ENCODE measurements around the gene AGAP1. TPM values are rescaled to one million over a fixed set of nuclear protein-coding genes. Genes with fewer than 3 reads are reported as not detected.

The AGAP1 gene
- total RNA-seq, 1 experiment from 2014 or later: 25.8 TPM

DNA sequence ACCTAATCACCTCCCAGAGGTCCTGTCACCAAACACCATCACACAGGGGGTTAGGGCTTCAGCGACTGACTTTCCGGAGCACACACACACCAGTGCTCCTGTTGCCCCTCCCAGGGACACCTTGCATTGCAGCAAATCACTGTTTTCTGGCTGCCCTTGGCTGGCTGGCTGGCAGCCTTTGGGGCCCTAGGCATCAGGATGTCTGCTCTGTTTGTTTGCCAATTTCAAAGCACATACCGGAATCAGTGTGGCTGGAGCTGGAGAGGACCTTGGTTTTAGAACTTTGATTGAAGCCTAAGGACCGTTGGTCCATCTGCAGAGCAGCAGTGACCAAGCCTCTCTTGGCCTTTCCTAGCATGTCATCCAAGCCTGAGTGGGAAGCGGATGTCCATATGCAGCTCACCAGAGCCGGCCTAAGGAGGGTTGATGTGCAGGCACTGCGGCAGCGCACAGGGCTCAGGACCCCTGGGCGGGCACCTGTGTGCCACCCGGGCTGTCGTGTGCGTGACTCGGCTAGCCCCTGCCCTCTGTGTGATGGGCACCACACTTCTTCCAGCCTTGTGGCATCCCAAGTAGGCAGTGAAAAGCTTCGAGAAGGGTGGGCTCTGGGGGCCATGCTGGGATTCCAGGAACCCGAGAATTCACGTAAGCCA lies 612.2 kb downstream of the AGAP1 start:
- Histone ChIP-seq H3K4ac (ENCODE audit: low read depth, low read length) (no peak overlapping the region), H2BK12ac (ENCODE audit: insufficient read length, low read depth, low read length) (no peak overlapping the region), H3K23ac (ENCODE audit: insufficient read length, low read depth, low read length) (no peak overlapping the region), H4K8ac (replicated peaks; ENCODE audit: insufficient read length, low read depth, low read length) (no peak overlapping the region), H2AK5ac (ENCODE audit: insufficient read length, low read length) (no peak overlapping the region), H3K9ac (ENCODE audit: extremely low read depth, insufficient read length, low read length) (no peak overlapping the region), H3K79me1 (ENCODE audit: insufficient read depth, low read depth, low read length, poor library complexity, severe bottlenecking) (no peaks in the 10 kb centered on the region), H3K56ac (ENCODE audit: insufficient read length, low read depth, low read length) (no peak overlapping the region), H2BK20ac (ENCODE audit: low read depth, low read length, poor library complexity, severe bottlenecking) (no peak overlapping the region), H4K20me1 (ENCODE audit: control insufficient read depth, insufficient read depth, insufficient read length) (no peaks in the 10 kb centered on the region), H3K4me1 (ENCODE audit: insufficient read depth, low read length) (peaks cover 6% of the 10 kb centered on the region; the same call in 1 of the 2 replicates), H2AFZ (ENCODE audit: low read length) (no peak overlapping the region), H3K23me2 (ENCODE audit: insufficient read length, low read depth, low read length, poor library complexity, severe bottlenecking) (no peaks in the 10 kb centered on the region), H3K79me2 (ENCODE audit: insufficient read depth, low read length) (no peaks in the 10 kb centered on the region), H2BK15ac (ENCODE audit: low read depth, low read length) (no peak overlapping the region), H3K14ac (ENCODE audit: insufficient read depth, low read length) (no peak overlapping the region), H3K27me3 (ENCODE audit: insufficient read depth, low read length) (no peaks in the 10 kb centered on the region), H3K4me2 (ENCODE audit: insufficient read depth, insufficient read length, low read length) (no peak overlapping the region), H3K27ac (ENCODE audit: insufficient read length, low read depth, low read length) (no peak overlapping the region), H2BK5ac (ENCODE audit: insufficient read length, low read length) (no peak overlapping the region), H3T11ph (ENCODE audit: low read length) (no peak overlapping the region), H3K9me3 (ENCODE audit: control insufficient read depth, low read depth, low read length) (no peaks in the 10 kb centered on the region), H3K18ac (ENCODE audit: insufficient read length, low read depth, low read length) (no peak overlapping the region), H2BK120ac (ENCODE audit: low read depth, low read length, poor library complexity, severe bottlenecking) (no peak overlapping the region), H4K91ac (ENCODE audit: insufficient read length, low read depth, low read length) (no peak overlapping the region), H4K5ac (ENCODE audit: insufficient read length, low read depth, low read length) (no peak overlapping the region)
- no peak overlapping the region; a peak in 1 of 7 replicates for H3K27ac Mint-ChIP-seq
- peak overlapping the region in 1 of 2 experiments; percentile 23; a peak in 1 of 5 replicates for H3K4me3 Mint-ChIP-seq
- WGBS (ENCODE audit: extremely low coverage, insufficient read length, low lambda C conversion rate): no CpG with 5 or more reads among the region's 16 CpGs
- peaks cover 6% of the 10 kb centered on the region for H3K27me3 Mint-ChIP-seq (ENCODE audit: low read depth)
- no peaks in the 10 kb centered on the region for H3K9me3 Mint-ChIP-seq
- TF ChIP-seq, protein P1, sequence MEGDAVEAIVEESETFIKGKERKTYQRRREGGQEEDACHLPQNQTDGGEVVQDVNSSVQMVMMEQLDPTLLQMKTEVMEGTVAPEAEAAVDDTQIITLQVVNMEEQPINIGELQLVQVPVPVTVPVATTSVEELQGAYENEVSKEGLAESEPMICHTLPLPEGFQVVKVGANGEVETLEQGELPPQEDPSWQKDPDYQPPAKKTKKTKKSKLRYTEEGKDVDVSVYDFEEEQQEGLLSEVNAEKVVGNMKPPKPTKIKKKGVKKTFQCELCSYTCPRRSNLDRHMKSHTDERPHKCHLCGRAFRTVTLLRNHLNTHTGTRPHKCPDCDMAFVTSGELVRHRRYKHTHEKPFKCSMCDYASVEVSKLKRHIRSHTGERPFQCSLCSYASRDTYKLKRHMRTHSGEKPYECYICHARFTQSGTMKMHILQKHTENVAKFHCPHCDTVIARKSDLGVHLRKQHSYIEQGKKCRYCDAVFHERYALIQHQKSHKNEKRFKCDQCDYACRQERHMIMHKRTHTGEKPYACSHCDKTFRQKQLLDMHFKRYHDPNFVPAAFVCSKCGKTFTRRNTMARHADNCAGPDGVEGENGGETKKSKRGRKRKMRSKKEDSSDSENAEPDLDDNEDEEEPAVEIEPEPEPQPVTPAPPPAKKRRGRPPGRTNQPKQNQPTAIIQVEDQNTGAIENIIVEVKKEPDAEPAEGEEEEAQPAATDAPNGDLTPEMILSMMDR (conservative IDR thresholded peaks at IDR 0.05): no peak
- no peak for DNase-seq
- H3K4me1 Mint-ChIP-seq: peaks cover 19 to 25% of the 10 kb centered on the region in 2 experiments
- peaks cover 0 to 3% (median 0%) of the 10 kb centered on the region in 3 experiments; a peak in 3 of 7 replicates for H3K36me3 Mint-ChIP-seq (ENCODE audit: insufficient read depth in 1 of 3, low read depth in 3 of 3)

Measured in H9 (cell line).